Measurements from ENCODE around the gene RASSF1. TPM values are rescaled to one million over a fixed set of nuclear protein-coding genes. Genes with fewer than 3 reads are reported as not detected.

The RASSF1 gene
- total and polyA plus RNA-seq, 10 of the 15 experiments (the other 5 are each of a cell fraction or from before 2014, with no cell fraction given), result 4.4 to 59.6 (median 37.2) TPM

DNA sequence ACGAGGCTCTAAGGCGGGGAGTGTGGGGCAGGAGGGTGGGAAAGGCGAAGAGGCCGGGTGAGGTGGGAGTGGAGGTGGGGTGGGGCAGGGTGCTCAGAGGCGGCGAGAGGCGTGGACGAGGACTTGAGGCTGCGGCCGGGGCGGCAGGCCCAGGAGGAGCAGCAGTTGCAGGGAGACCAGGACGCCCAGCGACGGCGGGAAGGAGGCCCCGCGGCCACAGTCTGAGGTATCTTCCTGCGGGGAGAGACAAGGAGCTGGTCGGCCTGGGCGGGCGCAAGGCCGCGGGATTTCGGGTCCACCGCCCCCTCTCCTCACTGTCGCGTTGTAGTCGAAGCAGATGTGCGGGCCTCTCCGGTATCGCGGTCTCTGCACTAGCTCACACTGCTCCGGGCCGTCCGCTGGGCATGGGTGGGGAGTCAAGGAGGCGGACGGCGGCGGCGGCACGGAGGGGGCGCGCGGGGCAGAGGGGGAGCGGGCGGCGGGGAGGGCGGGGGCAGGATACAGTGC, 24.0 kb upstream of the RASSF1 start (continued):
- TF ChIP-seq, protein P1, sequence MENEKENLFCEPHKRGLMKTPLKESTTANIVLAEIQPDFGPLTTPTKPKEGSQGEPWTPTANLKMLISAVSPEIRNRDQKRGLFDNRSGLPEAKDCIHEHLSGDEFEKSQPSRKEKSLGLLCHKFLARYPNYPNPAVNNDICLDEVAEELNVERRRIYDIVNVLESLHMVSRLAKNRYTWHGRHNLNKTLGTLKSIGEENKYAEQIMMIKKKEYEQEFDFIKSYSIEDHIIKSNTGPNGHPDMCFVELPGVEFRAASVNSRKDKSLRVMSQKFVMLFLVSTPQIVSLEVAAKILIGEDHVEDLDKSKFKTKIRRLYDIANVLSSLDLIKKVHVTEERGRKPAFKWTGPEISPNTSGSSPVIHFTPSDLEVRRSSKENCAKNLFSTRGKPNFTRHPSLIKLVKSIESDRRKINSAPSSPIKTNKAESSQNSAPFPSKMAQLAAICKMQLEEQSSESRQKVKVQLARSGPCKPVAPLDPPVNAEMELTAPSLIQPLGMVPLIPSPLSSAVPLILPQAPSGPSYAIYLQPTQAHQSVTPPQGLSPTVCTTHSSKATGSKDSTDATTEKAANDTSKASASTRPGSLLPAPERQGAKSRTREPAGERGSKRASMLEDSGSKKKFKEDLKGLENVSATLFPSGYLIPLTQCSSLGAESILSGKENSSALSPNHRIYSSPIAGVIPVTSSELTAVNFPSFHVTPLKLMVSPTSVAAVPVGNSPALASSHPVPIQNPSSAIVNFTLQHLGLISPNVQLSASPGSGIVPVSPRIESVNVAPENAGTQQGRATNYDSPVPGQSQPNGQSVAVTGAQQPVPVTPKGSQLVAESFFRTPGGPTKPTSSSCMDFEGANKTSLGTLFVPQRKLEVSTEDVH (IDR thresholded peaks at IDR 0.05; ENCODE audit: low read depth, partially characterized antibody), result no peak
- TF ChIP-seq SREBF2 (IDR thresholded peaks at IDR 0.05; ENCODE audit: low read length), result no peak
- TF ChIP-seq KDM1A (IDR thresholded peaks at IDR 0.05; ENCODE audit: borderline replicate concordance), result no peak
- TF ChIP-seq MEF2A (IDR thresholded peaks at IDR 0.05; ENCODE audit: insufficient read depth, low read depth, low read length), result no peak
- TF ChIP-seq USF2 (IDR thresholded peaks at IDR 0.05; ENCODE audit: borderline replicate concordance, low read depth, low read length), result no peak
- TF ChIP-seq ZNF622 (IDR thresholded peaks at IDR 0.05), result no peak

DNA sequence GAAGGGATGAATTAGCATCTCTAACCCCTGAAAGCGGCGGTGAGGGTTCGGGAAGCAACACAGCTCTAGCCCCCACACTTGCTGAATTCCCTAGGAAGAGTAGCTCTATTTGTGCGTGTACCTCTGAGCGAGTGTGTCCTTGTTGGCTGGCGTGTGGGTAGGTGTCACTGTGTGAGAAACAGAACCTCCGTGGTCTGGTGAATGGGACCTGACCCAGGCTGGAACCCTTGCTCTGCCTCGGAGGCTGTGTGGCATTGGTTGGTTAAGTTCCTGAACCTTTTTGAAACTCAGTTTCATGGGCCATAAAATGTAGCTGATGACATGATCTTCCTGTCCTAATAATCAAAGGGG, 19.1 kb upstream of the RASSF1 start:
- Histone ChIP-seq H3K27ac (ENCODE audit: control insufficient read depth, insufficient read depth) (no peak overlapping the region), H3K4me1 (ENCODE audit: control insufficient read depth, insufficient read depth, low read length) (peaks cover 18% of the 10 kb centered on the region), H3K27me3 (replicated peaks in 1 of 2; ENCODE audit: control insufficient read depth in 2 of 2, insufficient read depth in 2 of 2, low read length in 1 of 2) (no peaks in the 10 kb centered on the region), H3K79me2 (ENCODE audit: control insufficient read depth, insufficient read depth, low read length) (peaks cover 33% of the 10 kb centered on the region), H3K36me3 (ENCODE audit: control insufficient read depth in 2 of 2, insufficient read depth in 2 of 2, low read length in 1 of 2) (peaks cover 3 to 17% of the 10 kb centered on the region in 2 experiments; a peak in 2 of 4 replicates), H3K9ac (ENCODE audit: control insufficient read depth, insufficient read depth, low read length) (no peak overlapping the region), H3K4me3 (peak overlapping the region; percentile 49), H4K20me1 (ENCODE audit: control insufficient read depth, insufficient read depth) (peaks cover 2% of the 10 kb centered on the region; the same call in 1 of the 2 replicates), H3K4me2 (ENCODE audit: control insufficient read depth, insufficient read depth) (peak overlapping the region; percentile 82), H3K9me3 (replicated peaks; ENCODE audit: control insufficient read depth, insufficient read depth, low read length) (no peaks in the 10 kb centered on the region), H2AFZ (ENCODE audit: control insufficient read depth, low read depth, low read length) (peak overlapping the region; percentile 99)
- RAD21 ChIA-PET (ENCODE audit: unreplicated experiment), result interaction anchor here (0.6 kb wide), 1 partner anchor 23 kb away, joined by 3 read pairs; no protein-coding TSS in a partner anchor
- CTCF ChIA-PET, result interaction anchor here (0.9 kb wide), 1 partner anchor 195 kb away, joined by 4 read pairs; no protein-coding TSS in a partner anchor
- SMC1A ChIA-PET (ENCODE audit: uncharacterized antibody, unreplicated experiment), result interaction anchor here (0.8 to 1.0 kb wide), 2 partner anchors 10 to 23 kb away, joined by 4 read pairs; partner anchors contain the start of genes CYB561D2 and NPRL2
- BruUV-seq (replicated peaks), result no TSS peak
- in situ Hi-C loops (cut with MboI) (loop anchor here (10.0 kb wide), 1 partner anchor 1025 kb away; the partner anchor contains the start of gene MANF), intact Hi-C loops (cut with micrococcal nuclease; ENCODE audit: unreplicated experiment) (loop anchor here (1.0 kb wide), 1 partner anchor 8 kb away; no protein-coding TSS in a partner anchor)
- no peak for FAIRE-seq
- POLR2A ChIA-PET, result interaction anchor here (0.6 to 3.2 kb wide), 3 partner anchors 10 to 227 kb away, joined by 3 to 24 read pairs (median 5); partner anchors contain the start of genes CYB561D2 and NPRL2
- DNase-seq (ENCODE audit: low read depth, low spot score), result no peak
- no peak for TF ChIP-seq PML (IDR thresholded peaks at IDR 0.05; ENCODE audit: low read length)
- no peak for TF ChIP-seq SIX5 (IDR thresholded peaks at IDR 0.05; ENCODE audit: low read depth, low read length, severe bottlenecking)
- TF ChIP-seq RELA (IDR thresholded peaks at IDR 0.05; ENCODE audit: borderline replicate concordance, partially characterized antibody), result no peak
- no peak for TF ChIP-seq KAT2A (conservative IDR thresholded peaks at IDR 0.05; ENCODE audit: control insufficient read depth, low read depth, low read length)
- TF ChIP-seq ZNF622 (IDR thresholded peaks at IDR 0.05), result no peak
- TF ChIP-seq RFX5 (IDR thresholded peaks at IDR 0.05; ENCODE audit: low read depth, low read length), result no peak
- peak; percentile 20 for ATAC-seq
- WGBS (ENCODE audit: insufficient coverage, insufficient replicate concordance, low lambda C conversion rate, missing lambda C conversion rate), result 8% methylated on average over 8 of the region's 8 CpGs

All from GM12878 (cell line).